Activated CD8-positive, alpha-beta memory T cell treated with anti-CD3 and anti-CD28 coated beads for 4 hours (primary cell): Measurements from ENCODE around the gene TSPYL6.

Experiments used
- DNase-seq, 2 donors: peaks; one replicate each; pipeline ENCODE4 v3.0.0-alpha.2; 2020; ENCODE audit warnings: low read depth in 2 of 2

Gene TSPYL6

DNA sequence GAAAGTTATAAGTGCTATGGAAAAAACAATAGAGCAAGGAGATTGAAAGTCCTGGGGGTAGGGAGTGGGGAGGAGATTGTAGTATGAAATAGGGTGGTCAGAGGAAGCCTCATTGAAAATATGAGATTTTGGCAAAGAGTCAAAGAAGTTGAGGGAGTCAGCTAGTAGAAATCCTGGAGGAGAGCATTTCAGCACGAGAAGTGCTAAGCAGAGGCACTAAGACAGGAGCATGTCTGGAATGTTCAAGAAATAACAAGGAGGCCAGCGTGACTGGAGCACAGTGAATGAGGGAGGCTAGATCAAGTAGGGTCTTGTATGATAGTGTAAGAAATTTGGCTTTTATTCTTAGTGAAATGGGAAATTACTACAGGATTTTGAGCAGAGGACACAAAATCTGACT, 2.1 kb upstream of the TSPYL6 start:
- no peak for DNase-seq

GRCh38 chr2:54255230-54256090, 569 bp downstream of the TSPYL6 start:
- no peak for DNase-seq

GRCh38 chr2:54254180-54254579, 1.8 kb downstream of the TSPYL6 start:
- no peak for DNase-seq

DNA sequence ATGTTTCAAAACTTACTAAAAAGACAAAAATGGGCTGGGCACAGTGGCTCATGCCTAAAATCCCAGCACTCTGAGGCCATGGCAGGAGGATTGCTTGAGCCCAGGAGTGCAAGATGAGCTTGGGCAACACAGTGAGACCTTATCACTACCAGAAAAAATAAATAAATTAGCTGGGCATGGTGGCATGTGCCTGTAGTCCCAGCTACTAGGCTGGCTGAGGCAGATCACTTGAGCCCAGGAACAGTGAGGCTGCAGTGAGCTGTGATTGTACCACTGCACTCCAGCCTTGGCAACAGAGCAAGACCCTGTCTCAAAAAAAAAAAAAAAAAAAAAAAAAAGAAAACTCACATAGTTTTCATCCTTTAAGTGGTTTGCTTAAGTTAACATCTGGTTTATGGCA, 6.4 kb downstream of the TSPYL6 start:
- DNase-seq: no peak

GRCh38 chr2:54247115-54247514, 8.9 kb downstream of the TSPYL6 start:
- DNase-seq: no peak

- DNase-seq: no peak
These were observed 15.2 kb downstream of the TSPYL6 start for GRCh38 chr2:54240515-54241469.

- no peak for DNase-seq
These were observed 16.6 kb downstream of the TSPYL6 start for GRCh38 chr2:54239427-54239826.

GRCh38 chr2:54237428-54237827, 18.6 kb downstream of the TSPYL6 start:
- DNase-seq: no peak

DNA sequence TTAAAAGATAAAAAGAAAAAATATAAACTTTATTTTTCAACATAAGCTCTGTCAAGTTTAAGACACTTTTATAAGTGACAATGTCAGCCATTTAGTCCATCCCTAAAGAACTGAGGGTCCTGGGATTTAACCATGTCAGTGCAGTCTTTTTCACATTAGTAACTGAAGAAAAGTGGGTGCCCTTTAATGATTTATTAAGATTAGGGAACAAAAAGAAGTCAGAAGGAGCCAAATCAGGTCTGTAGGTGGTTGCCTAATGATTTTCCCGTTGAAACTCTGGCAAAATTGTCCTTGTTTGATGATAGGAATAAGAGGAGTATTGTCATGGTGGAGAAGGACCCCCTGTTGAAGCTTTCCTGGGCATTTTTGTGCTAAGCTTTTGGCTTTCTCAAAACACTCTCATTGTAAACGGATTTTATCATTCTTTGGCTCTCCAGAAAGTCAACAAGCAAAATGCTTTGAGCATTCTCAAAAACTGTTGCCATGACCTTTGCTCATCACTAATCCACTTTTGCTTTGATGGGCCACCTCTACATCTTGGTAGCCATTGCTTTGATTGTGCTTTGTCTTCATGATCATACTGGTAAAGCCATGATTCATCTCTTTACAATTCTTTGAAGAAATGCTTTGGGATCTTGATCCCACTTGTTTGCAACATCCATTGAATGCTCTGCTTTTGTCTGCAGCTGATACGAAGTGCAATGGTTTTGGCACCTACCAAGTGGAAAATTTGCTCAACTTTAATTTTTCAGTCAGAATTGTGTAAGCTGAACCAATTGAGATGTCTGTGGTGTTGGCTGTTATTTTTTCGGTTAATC, 22.0 kb downstream of the TSPYL6 start:
- no peak for DNase-seq

- DNase-seq: no peak
These were observed 27.1 kb downstream of the TSPYL6 start for GRCh38 chr2:54228945-54229344.

- no peak for DNase-seq
These were observed 28.2 kb downstream of the TSPYL6 start for GRCh38 chr2:54227798-54228197.

DNA sequence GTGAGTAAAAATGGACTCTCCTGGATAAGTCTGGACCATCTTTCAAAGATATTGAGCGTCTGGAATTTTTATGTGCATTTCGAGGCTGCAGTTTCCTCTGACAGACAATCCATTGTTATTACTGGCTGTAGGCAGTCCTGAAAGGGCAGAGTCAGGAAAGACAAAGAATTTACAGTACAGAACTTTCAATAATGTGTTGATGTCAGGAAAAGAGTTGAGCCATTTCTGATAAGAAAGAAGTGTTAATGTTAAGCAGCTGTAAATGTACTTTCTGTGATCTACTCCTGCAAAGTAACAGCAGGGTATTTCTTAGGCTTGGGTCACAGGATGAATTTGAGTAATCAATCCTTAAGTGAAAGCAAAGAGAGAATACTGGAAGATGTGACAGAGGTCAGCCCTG, 29.8 kb downstream of the TSPYL6 start:
- DNase-seq: no peak

GRCh38 chr2:54224997-54225396, 31.0 kb downstream of the TSPYL6 start:
- no peak for DNase-seq

DNA sequence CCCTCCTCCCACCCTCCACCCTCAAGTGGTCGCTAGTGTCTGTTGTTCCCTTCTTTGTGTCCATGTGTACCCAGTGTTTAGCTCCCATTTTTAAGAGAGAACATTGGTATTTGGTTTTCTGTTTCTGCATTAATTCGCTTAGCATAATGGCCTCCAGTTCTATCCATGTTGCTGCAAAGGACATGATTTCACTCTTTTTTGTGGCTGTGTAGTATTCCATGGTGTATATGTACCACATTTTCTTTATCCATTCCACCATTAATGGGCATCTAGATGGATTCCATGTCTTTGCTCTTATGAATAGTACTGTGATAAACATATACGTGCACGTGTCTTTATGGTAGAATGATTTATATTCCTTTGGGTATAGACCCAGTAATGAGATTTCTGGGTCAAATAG, 42.9 kb downstream of the TSPYL6 start:
- no peak for DNase-seq

GRCh38 chr2:54212456-54212855, 43.6 kb downstream of the TSPYL6 start:
- no peak for DNase-seq

- no peak for DNase-seq
These were observed 46.6 kb downstream of the TSPYL6 start for GRCh38 chr2:54209379-54209778.

DNA sequence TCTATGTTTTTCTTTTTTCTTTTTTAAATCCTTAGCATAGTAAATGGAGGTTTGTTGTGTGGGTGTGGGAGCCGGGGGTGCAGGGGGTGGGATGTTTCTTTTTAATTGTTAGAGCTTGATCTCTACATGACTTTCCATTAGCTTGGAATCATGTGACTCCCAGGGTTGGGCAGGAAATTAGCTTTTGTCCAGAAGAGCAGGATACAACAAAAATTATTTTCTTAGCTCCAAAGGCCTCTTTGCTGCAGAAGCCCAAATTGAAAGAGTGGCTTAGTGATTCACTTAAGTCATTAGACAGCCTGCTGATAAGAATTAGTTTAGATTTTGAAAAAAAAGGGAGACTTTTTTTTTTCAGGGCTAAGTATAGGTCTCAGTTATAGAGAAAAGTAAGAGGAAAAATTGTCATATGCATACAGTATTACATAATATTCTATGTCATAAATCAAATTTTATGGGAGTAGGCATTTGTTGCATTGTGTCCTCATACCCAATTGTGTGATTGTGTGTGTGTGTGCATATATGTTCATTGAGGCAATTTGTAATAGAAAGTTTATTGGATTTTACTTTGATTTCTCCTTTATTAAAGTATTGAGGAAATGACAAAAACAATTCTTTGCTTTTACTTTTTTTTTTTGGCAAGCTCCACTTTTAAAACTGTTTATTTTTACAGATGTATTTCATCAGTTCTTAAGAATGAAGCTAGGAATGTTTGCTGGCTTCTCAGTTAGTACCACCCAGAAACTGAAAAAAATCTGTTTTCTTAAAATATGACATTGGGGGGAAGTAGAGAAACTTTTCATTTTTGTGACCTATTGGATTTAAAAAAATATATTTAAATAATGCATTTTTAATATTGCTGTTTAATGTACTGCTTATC, 47.4 kb downstream of the TSPYL6 start:
- no peak for DNase-seq

DNA sequence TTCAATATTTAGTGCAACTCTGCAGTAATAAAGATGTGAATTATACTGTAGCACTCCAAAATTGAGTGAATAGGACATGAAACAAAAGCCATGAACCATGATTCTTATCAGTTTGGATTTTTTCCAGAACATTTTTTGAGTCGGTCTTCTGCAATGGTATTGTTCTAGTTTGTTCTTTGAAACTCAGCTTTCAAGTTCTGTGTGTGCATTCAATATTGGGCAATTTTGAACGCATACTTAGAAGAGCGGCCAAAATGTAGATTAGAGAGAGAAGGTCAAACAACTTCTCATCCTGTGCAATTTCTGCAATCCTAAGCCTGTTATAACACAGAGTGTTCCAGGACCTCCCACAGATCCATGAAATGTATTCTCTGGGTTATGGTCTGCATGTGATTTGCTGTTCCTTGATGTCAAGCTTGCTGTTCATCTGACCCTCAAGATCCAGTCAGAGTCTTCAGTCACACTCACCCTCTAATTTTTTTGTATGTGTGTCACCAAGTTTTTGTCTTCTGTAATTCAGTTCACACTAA, 48.3 kb downstream of the TSPYL6 start:
- no peak for DNase-seq

DNA sequence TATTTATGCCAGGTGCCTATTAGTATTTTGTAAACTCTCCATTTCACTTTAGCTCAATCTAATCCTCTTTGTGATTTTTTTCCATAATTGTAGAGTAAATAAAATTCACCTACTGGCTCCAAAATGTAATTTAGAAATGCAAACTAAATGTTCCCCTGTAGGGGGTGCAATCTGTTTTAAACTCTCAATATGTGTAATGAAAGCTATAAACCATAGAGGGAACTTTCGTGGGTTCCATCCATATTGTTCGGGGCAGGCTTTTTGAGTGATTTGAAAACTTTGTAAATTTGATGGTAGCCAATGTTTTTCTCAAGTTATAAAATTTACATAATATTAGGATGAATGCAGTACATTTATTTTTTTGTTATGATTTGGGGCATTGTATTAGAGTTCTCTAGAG, 49.4 kb downstream of the TSPYL6 start:
- DNase-seq: no peak

DNA sequence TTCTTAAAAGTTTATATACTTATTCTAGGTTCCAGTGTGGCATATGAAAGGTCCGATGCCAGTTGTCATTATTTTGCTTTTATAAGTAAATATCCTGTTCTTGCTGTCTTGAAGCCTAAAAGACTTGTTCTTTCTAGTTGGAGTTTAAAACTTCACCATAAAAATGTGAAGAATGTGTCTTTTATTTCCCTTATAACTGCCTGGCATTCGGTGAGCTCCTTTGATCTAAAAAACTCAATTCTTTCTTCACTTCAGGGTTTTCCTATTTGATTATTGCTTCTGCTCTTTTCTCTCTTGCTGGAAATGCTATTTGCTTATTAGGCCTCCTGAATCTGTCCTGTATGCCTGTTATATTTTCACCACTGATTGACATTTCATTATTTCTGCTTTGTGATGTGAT, 51.6 kb downstream of the TSPYL6 start:
- no peak for DNase-seq
